Smooth muscle cell of bladder (primary cell): ENCODE results near the gene KLHDC7A. TPM values are rescaled to one million over a fixed set of nuclear protein-coding genes. Genes with fewer than 3 reads are reported as not detected.

Source experiments
- total RNA-seq: library from RNA; depleted of rRNA; stranded (reverse); fragments of >200 nt; gene quantifications from 2 replicates; pipeline ENCODE4 v1.2.3, GENCODE V29; 2014

KLHDC7A gene
- total RNA-seq, result not detected in 2 replicates

GRCh38 chr1:18480315-18481189, at the start of gene KLHDC7A:
KLHDC7A (plus strand) TSS chr1:18480930; CDS start chr1:18480982, 52 bp downstream.

Other genes starting within 250 kb of the KLHDC7A start
- gene PAX7, start 149.9 kb downstream of the KLHDC7A start, total RNA-seq, result not detected in 2 replicates